Stimulated activated CD4-positive, alpha-beta T cell treated with anti-CD3 and anti-CD28 coated beads, Interleukin-12 subunit alpha, Interleukin-12 subunit beta, amount 100 ng/mL, for 4 hours (primary cell): Measurements from ENCODE around the gene ITPK1.

Experiments
- DNase-seq: peaks from one replicate; pipeline ENCODE4 v3.0.0-alpha.2; 2020

The ITPK1 gene

DNA sequence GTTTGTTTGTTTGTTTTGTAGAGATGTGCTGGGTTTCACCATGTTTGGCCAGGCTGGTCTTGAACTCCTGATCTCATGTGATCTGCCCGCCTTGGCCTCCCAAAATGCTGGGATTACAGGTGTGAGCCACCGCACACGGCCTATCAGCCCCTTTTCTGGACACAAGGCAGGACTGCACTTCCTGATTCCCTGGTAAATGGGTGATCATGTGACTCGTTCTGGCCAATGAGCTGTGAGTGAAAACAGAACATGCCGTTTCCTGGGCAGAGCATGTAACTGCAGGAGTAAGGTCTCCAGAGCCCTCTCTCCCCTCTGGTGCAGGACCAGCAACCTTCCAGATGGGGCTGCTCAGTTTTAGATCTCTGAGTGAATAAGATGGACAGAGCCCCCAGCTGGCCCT, 92.7 kb downstream of the ITPK1 start:
- DNase-seq, result no peak

DNA sequence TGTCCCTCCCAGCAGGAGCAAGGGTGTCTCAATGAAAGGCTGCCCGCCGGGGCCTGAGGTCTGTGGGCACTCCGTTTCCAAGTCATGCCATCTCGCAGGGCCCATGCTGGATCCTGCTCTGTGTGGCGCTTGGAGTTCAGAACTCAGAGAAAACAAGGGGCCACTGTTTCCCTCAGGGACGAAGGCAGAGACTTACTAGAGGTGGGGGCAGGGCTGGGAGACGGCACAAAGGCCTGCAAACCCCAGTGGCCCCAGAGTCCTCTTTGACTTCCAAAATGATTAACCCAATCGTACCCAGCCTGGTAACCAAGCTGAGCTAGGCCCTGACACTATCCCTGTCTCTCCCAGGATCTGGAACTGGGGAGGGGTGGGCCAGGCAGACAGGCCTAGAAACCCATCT, 95.8 kb downstream of the ITPK1 start:
- DNase-seq, result no peak

DNA sequence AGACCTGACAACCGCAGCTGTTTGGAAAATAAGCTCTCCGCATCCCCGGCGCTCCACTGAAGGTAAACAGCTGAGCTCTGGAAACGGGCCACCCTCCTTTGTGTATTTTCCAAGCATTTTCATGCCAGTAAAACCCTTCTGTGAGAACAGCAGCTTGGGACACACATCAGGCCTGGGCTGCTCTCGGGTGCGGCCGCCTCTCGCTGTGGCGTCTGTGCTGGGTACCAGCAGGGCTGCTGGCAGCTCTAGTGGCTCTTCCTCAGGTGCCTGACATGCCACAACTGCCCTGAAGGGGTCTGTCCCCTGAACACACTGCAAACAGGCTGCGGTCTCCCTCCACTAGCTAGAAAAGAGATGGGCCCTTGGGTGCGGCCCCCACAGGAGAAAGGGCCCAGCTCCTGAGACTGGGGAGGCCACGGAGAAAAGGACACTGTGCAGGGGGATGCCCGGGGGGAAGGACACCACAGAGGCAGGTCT, 96.3 kb downstream of the ITPK1 start:
- DNase-seq, result no peak

DNA sequence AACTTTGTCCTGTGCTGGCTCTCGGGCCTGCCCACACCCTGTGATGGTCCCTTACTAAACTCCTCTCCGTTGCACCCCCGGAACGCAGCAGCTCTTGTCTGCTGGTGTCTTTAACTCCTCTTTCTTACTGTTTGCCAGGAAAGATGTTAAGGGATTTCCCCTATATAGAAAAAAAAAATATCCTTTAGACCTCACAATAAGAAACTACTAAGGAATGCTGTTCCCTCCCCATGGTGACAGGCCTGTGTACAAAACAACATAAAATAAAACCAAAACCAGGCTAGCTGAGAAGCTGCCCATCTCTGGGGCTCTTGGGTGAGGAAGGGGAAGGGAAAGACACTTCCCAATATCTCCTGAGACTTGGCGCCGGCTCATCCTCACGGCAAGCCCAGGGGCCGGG, 97.4 kb downstream of the ITPK1 start:
- no peak for DNase-seq

DNA sequence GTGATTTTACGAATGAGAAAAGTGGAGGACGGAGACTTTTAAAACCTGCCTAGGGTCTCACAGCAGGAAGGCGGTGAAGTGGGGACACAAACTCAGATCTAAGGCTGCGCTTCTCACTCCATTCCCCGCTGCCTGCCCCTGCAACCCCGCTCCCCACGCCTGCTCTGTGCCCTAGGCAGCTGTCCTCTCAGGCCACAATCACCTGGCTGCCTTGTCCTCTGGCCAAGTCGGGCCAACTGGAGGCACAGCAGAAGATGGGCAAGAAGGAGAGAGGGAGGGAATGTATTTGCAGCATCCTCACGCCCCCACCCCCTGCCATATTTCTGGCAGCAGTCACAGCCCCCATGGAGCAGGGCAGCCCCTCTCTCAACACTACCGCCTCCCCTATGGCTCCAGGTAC, 97.8 kb downstream of the ITPK1 start:
- no peak for DNase-seq

DNA sequence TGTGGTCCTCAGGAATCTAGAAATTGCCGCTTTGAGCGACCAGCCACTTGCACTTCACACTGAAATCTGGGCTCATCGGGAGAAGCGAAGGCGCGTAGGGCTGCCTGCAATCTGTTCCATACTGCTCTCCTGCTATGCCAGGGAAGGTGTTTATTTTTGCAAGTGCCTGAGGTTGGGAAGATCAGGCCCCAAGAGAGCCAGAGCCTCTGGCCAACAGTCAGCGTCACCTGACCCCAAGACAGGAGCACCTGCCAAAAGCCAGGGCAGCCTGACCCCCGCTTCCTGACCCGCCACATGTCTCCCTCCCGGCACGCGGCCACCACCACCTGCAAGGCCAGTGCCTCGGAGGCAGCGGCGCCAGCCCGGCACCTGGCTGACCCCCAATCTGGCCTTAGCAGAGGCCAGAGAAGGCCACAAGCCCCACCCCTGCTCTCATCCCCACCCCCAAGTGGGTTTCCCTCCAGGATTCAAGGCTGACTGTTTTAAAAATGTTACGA, 98.4 kb downstream of the ITPK1 start:
- no peak for DNase-seq

DNA sequence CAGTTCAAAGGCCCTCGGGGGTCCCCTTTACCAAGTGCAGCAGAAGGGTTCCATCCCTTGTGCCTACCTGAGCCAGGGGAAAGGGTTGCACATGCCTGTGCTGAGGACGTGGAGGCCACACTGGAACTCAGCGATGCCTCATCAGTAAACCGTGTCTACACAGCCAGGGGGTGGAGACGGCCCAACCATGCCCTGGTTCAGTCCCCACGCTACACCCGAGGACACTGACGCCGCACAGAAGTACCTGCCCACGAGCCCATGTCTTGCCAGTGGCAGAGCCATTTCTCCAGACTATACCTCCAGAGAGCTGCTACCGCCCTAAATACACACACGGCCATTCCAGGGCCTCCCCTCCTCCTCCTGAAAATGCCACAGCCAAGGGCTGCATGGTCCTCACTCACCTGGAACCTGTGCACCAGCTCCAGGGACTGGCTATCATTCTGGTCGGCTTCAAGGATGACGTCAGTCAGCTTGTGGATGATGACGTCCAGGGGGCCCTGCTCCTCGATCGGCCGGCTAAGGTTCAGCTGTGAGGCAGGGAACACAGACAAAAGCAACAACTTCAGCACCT, 99.4 kb downstream of the ITPK1 start:
- DNase-seq, result no peak

DNA sequence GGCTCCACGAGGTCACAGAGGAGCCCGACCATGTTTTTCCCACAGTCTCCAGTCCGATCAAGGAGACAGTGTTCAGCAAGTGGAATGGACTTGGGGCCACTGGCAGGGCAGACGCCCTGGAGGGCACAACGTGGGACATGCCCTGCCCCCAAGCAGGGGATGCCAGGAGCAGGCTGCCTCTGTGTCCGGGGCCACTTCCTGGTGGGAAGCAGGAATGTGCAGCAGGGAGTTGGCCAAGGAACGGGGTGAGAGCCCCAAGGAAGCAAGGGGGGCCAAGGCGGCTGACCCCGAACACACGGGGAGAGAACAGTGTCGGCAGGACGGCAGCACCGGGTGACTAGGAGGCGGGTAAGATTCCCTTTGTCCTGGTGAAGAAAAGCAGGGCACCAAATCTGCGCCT, 100.2 kb downstream of the ITPK1 start:
- DNase-seq, result no peak

DNA sequence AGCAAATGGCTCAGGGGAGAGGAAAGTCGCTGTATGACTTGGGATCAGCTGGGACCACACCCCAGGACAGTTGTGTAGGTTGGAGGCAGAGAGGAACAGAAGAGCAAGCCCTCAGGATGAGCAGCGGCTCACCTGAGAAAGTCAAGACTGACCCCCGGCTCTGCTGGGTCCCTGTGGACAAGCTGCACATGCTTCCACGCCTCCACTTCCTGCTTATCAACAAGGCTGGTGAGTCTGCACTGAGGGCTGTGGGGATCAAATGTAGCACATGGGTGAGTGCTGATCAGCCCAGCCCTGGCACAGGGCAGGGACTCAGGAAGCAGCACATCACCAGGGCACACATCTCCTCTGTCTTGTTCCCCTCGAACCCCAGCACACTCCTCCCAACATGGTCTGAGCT, 100.7 kb downstream of the ITPK1 start:
- DNase-seq, result no peak

DNA sequence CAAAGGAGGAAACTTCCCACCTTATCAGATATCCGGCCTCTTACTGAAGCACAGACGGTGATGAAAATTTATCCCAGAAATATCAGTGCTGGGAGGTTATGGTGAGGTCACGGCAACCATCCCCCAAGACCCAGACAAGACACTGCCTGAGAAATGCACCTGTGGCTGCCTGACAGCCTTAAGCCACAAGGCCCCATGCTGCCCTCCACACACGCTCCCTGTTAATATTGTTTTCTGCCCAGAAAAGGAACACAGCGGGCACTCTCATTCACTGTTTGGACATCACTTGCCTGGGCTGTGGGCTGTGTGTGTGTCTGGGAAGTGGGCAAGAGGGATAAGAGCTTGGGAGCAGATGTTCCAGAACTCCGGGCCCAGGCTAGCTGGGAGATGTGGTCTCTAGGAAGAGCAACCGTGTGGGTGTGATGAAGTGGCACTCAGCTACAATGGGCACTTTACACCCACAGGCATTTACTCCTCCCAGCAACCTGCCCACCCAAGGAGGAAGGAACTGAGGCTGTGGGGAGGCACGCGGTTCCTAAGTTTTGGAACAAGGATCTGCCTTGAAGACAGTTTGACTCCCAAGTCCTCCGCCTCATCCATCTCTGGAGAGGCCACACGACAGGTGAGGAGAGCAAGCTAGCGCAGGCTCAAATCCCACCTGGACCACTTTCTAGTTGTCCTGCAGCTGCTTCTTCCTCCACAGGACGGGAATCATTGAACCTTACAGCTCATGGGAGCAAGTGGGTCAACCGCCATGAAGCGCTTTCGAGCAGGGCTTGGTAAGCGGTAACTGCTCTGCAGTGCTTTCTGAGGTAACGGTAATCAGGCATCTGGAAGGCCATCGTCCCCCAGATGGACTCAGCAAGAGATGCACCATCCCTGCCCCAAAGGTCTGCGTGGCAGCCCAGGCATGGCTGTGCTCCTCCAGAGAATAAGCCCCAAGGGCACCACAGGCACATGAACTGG, 101.4 kb downstream of the ITPK1 start:
- no peak for DNase-seq

DNA sequence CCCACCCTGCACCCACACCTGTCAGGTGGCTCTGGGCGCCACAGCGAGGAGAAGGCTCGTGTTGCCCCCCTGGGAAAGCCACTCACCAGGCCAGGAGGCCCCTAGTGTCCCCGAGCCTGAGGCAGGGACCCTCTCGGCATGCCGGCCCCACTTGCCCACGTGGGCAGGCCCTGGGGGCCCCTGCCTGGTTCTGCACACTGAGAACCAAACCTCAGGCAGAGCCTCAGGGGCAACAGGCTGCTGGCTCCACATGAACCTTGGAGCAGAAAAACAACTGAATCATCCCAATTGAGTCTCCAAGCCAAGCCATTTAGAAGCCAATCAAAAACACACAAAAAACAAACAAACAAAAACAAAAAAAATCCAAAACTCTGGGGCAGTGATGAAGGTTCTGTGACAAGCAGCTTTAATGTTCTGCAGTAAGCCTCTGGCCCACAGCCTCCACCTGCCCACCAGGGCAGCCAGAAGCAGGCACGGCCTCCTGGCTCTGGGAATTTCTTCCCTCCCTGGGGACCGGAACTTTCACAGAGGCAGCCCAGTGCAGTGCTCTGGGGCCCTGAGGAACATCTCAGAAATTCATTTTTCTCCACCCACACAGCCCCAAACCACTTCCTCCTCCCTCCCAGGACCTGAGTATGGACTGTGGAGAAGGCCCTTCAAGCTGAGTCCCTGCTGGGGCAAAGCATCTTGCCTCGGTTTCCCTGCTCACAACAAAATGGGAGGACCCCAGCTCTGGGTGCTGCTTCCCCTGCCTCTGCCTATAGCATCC, 102.6 kb downstream of the ITPK1 start:
- no peak for DNase-seq

DNA sequence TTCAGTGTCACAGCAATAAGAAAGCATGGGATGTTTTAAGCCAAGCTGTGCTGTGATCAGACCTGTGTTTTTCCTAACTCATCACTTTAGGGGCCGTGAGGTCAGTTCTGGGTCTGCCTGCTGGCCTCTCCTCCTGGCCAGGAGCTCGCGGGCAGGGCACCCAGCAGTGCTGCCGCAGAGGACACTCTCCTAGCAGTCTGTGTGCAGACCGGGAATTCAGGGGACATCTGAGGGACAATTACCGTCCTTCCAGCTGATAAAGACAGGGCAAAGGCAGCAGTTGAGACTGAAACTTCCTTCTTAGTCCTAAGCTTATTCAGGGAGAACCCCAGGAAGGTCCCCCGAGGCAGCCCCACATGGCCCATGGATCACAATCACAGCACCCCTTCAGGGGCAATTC, 103.2 kb downstream of the ITPK1 start:
- DNase-seq, result no peak

DNA sequence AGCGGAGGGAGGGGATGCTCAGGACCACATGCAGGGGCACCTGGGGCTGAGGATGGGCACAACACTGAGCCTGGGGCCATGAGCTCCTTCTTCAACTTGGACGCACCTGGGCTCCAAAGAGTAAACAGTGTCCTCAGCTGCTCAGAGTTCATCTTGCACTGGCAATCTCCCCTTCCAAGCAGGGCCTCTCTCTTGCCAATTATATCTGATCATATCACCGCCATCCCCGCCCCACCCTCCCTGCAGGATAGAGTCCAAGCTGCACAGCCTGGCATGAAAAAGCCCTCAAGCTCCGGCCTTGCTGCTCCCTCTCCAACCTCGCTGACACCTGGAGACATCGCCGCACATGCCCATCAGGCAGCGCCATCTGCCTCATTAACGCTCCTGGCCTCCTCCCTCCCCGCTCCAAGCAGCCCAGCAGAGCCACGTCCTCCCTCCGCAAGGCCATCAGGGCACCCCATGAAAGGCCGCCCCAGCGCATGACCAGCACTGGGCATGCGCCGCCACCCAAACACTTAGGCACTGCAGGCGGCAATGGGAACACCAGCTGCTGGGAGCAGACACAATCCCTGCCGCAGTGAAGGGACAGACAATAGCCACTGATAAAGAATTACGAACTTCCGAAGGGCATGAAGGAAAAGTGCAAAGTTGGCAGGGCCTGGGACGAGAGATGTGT, 103.9 kb downstream of the ITPK1 start:
- no peak for DNase-seq

DNA sequence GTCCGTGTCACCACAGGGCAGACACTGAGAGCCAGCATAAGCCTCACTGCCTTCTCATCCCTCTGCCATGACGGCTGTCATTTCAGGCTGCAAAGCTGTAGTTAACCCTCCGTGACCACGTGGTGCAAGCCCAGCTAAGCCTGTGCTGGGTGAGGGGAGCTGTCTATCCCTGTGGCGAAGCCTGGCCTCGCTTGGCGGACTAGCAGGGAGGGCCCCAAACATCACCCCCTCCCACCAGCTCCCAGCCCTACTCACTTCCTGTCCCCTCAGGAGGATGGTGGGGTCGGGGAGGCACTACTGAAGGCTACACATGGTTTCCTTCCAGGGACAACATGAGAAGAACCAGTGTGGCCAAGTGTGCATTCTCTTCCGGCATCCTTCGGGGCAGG, 104.6 kb downstream of the ITPK1 start:
- no peak for DNase-seq

DNA sequence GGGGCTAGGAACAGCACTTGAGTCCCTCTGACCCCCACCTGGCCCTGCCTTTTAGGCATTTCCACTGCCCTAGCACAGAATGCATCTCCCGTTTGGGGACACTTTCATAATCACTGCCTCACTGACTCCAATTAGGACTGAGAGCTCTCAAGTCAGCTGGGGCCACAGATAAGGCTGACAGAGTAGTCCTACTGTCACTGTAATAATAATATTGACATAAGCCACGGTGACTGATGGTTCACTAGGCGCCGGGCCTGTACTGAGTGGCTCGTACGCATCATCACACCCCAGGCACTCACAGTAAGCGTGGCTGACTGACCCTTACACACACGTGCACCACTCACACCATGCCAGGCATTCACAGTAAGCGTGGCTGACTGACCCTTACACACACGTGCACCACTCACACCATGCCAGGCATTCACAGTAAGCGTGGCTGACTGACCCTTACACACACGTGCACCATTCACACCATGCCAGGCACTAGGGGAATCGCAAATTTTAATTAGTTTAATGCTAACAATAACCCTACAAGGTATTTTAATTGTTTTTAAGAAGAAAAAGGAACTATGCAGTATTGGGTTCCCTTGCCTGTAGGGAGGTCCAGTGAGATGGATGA, 105.1 kb downstream of the ITPK1 start:
- no peak for DNase-seq

DNA sequence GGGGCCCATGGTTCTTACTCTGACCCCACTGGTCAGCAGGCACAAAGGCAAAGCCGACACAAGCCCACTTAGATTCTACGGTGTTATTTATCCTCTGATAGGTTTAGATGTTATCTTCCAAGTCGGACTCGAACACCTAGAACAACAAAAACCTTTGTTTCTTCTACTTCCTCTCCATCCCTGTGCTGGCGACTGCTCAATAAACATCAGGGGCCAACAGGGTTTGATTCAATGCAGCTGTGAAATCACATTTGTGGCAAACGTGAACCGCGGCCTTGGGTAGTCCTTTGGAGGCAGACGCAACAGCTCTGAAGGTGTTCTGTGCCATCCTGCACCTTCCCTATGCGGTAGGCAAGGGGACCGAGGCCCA, 105.6 kb downstream of the ITPK1 start:
- no peak for DNase-seq

DNA sequence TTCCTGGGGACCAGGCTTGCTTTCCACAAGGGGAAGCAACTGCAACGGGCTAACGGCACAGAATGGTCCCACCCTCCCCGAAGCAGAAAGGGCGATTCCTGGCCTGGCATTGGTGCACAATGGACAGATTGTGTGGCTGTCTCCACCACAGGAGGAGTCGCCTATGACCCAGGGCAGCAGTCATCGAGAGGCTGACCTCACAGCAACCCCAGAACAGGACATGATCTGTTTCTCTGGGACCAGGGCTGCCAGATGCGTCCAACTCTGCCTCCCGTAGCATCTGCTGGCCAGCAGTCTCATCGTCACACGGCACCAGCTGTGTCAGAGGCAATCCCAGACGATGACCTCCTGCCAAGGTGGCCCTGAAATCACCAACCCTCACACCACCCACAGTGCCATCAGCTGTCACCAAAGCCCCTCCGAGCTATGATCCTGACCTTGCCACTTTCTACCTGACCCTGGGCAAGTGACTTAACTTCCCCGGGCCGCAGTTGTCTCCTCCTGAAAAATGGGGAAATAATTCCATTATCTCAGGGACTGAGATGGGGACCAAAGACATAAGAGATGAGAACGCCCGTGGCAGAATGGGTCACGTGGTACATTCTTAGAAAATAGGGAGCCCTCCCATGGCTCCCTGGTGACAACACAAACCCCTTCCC, 106.1 kb downstream of the ITPK1 start:
- DNase-seq, result no peak

DNA sequence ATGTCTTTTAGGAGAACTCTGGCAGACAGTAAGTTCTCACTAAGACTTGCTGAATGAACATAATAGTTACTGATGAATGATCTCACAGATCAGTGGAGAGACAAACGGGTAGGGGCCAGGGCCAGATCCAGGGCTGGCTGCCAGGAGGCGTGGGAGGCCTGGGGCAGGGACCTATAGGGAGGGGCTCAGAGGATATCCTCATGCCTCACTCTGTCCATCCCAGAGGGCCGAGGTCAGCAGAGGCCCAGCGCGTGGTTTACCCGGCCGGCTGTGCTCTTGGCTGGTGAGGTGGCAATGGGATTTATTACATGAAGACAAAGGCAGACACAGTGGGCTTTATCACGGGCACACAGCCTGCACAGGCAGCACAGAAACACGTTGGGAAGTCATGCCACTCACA, 107.3 kb downstream of the ITPK1 start:
- no peak for DNase-seq

DNA sequence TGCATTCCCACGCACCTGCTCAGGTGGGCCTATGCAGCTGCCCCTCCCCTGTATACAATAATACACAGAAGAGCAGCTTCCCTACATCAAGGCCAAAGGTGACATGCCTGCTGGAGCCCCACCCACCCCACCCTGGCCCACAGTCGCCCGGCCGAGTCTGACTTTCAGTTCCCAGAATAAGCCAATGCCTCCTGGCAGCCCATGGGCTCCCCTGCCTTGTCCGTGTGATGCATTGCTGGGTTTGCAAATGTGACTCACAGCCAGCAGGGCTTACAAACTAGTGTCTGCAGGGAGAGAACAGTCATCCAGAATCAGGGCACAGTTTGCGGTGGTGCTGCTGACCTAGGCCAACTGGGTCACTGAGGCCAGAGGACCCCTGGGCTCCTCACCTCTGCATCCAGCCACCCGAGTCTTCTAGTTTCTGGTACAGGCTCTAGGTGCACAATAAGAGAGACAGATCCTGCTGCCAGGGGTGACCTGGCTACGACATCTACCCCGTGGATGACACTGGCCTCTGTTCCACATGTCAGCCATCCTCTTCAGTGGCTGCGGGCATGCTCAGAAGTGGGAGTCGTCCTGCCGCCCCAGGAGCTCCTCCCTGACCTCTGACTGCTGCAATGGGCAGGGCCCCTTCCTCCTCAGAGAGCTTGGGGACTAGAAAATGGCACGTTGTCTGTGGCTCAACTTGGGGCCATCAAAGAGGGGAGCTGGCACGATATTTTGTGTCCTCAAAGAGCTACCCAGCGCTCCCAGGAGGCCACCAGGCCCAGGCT, 108.3 kb downstream of the ITPK1 start:
- no peak for DNase-seq

DNA sequence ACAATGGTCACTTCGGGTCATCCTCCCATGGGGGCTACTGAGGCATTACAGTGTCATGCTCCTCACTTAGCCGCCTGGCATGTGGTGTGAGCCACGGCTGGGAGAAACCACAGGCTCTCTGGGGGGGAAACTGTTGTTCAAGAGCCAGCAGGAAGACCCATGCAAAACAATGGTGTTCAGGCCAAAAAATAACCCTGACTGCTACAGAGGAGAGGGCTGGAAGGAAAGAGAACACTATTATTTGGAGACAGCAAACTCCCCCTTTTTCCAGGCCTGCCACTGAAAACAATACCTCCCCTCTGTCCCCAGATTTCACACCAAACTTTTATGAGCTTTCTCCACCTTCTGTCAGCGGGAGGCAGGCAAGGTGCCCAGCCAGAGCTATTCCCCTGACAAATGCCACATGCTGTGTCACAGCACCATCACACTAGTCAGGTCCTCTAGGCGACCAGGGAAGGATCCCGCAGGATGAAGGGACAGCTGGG, 109.1 kb downstream of the ITPK1 start:
- no peak for DNase-seq

DNA sequence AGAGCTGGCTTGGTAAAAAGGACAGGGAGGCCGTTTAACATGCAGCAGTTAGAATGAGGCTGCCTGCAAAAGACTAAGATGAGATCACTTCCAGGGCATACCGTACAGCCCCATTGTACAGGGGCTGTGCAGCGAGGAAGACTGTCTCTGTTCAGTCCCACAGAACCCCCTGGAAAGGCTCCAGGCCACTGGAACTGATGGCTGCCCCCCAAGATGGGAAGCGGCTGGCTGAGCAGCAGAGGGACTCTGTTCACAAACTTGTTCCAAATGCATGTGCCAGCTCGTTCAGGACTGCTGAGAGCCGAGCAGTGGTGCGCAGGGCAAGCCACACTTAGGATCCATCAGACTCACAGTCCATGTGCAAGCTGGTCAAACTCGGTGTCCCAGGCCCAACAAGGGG, 109.9 kb downstream of the ITPK1 start:
- DNase-seq, result no peak
